ENCODE measurements around the gene ACOX2.
"Not testable (repeated sequence)": the region's sequence is repeated elsewhere in the genome, so short reads cannot be mapped to it uniquely, and the experiment has no call there.

ACOX2 gene

GRCh38 chr3:58535531-58536500 lies 1.2 kb downstream of the ACOX2 start:
- DNase-seq (ENCODE audit: low read depth, low spot score): no peak

- DNase-seq (ENCODE audit: low read depth, low spot score): no peak
Observed at GRCh38 chr3:58534592-58535494, 2.1 kb downstream of the ACOX2 start.

DNA sequence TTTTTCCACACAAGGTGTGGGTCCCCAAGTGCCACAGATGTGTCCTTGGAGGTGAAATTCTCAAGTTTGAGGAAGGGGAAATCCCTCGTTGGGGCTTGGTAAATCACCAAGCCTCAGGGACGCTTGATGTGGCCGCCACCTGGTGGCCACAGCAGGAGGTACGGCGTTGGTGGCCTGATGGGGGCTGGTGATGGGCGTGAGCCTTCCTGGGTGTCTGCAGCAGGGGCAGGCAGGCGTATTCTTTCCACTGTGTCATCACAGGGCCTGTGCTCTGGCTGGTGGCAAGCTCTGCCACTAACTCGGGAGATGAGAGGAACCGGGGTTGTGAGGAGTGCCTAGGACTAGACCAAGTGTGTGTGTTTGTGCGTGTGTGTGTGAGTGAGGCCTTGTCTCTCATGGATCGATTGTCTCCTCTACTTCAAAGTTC lies 4.2 kb downstream of the ACOX2 start:
- no peak for DNase-seq (ENCODE audit: low read depth, low spot score)

DNA sequence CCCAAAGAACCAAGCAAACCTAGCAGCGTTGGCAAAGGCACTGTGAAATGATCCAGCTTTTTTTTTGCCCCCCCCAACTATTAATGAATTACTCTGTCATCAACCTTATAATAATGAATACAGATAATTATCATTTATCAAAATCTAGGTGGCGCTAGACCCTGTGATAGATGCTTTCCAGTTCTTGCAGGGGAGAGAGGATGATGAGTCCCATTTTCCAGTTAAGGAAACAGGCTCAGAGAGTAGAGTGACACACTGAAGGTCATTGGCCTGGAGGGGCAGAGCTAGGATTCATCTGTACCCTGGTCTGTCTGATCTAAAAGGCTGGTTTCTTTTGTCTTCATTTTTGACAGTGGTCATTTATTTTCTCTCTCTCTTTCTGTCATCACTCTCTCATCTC lies 5.0 kb downstream of the ACOX2 start:
- DNase-seq (ENCODE audit: low read depth, low spot score): no peak

DNA sequence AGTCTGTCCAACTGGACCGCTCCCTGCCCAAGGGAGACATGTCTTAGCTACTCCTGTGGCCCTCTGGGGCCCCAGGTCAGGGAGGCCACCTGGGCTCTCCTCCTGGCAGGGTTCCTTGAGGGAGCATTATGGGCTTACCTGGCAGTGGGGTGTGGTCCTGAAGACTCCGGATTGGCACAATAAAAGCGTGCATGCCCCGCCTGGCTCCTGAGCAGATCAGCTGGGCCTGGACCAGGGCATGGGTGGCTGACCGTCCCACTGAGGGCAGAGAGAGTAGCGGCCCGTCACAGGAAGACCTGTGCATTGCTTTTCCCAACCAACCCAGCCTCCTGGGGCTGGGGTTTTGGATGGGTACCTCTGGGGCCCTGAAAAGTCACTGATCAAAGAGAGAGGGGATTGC lies 5.4 kb downstream of the ACOX2 start:
- no peak for DNase-seq (ENCODE audit: low read depth, low spot score)

- no peak for DNase-seq (ENCODE audit: low read depth, low spot score)
Observed at GRCh38 chr3:58530354-58530865, 6.6 kb downstream of the ACOX2 start.

GRCh38 chr3:58529516-58530353 lies 7.3 kb downstream of the ACOX2 start:
- no peak for DNase-seq (ENCODE audit: low read depth, low spot score)

DNA sequence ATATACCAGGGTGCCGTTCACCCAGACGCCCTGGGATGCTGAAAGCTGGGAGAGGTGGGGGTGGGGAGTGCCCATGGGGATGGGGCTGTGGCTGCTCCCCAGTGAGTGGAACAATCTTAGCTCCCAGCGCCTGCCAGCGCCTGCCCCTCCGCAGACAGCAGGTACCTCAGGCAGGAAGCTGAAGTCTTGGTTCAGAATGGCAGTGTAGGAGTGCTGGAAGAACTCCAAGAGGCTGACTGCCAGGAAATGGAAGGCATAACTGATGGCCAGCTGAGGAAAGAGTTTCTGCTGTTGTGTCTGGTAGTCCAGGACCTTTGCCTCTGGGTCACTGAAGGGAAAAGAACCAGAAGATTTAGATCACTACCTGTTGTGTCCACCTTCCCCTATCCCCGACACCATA lies 8.4 kb downstream of the ACOX2 start:
- DNase-seq (ENCODE audit: low read depth, low spot score): no peak

GRCh38 chr3:58527440-58527839 lies 9.6 kb downstream of the ACOX2 start:
- not testable (repeated sequence) for DNase-seq (ENCODE audit: low read depth, low spot score)

DNA sequence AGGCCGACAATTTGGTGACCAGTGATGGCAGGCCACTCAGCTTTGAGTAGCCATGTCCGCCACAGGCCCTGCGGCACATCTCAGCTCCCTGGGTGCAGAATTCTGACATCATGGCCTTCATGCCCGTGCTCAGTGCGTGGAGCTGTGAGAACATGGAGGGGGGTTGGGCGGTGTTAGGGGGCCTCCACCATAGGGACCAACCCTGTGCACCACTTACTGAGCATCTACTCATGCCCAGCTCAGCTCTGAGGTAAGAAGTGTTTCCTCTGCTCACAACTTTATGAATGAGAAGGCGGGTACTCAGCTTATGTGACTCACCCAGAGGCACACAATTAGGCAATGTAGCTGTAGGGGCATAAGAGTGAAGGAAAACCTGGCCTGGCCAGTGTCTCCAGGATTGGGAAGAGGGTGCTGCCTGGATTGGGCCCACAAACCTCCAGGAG lies 10.5 kb downstream of the ACOX2 start:
- DNase-seq (ENCODE audit: low read depth, low spot score): no peak

DNA sequence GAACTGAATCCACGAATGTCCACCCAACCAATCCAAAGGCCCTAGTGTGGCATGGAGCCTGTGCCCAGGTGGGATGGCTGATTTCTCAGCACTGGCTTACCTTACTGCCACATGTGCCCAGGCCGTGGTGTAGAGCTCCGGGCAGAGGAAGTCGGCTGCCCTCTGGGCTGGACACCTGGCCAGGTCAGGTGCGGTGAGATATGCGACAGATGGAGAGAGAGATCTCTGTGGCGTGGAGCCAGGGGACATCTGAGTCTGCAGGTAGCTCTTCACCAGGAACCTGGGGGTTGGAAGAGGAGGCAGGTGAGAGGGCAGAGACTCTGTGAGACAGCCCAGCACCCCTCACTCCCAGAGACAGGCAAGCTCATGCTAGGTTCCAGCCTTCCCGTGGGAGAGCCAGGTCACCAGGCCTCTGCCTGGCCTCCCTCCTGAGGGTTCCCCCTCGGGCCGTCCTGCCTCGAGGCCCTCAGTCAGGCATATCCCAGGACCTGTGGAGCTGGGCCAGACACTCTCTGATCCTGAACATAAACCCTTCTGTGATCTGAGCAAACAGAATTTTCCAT lies 12.6 kb downstream of the ACOX2 start:
- DNase-seq (ENCODE audit: low read depth, low spot score): no peak

- DNase-seq (ENCODE audit: low read depth, low spot score): no peak
Observed at GRCh38 chr3:58522759-58523425, 14.1 kb downstream of the ACOX2 start.

DNA sequence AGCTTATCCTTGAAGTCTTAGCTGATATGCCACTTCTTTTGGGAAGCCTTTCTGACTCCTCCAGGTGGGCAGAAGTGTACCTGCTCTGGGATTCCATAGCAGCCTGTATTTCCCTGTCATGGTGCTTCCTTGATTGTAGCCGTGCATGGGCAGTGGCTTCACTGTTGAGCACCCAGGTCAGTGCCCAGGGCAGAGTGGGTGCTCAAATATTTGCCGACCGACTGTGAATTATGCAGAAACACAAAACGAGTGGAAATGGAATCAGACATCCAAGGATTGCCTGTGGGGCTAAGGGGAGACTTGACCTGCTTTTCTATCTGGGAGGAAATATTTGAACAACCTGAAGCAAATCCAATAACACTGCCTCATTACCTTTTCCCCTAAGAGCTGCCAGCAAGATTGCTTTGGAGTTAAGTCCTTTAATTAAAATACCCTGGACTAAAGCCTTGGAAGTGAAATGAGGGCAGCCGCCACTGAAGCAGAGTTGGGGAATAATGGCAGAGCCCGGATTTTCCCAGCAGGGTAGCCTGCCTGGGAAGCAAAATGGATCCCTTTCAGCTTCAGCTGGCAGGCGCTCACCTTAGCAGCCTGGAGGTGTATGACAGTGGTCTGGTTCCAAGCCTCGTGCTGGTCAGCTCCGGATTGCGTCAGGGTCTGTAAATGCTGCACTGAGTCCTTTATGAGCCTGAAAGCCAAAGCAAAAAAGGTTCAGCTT lies 14.9 kb downstream of the ACOX2 start:
- DNase-seq (ENCODE audit: low read depth, low spot score): no peak

- no peak for DNase-seq (ENCODE audit: low read depth, low spot score)
Observed at GRCh38 chr3:58521336-58521670, 15.7 kb downstream of the ACOX2 start.

- DNase-seq (ENCODE audit: low read depth, low spot score): no peak
Observed at GRCh38 chr3:58520403-58521335, 16.3 kb downstream of the ACOX2 start.

DNA sequence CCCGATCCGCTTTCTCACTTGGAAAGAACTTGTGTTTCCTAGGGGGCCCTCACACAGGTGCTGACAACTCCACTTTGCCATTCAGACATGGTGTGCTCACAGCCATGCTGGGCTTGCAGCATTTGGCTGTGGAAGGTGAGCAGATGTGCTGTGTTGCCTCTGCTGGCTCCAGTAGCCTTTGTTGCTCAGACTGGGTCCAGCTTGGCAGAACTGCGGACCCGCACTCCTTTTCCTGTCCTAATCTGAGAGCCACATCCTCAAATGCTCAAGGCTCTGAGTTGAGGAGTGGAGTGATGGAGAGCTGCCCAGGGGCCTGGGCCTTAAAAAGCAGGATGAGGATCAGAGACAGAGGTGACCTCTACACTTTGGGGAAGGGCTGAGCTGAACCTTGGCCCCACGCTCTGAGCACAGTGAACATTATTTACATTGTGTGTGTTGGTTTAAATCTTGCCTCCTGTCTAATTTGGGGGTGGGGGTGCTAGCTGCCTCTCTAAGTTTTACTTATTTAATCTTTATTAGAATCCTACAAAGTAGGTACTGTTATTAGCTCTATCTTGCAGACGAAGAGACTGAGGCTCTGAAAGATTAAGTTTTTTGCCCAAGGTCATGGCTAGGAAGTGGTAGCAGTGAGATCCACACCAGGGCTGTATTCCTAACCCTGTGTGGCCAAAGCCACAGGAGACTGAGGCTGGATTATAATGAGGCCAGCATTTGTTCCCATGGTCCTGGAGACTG lies 17.2 kb downstream of the ACOX2 start:
- no peak for DNase-seq (ENCODE audit: low read depth, low spot score)

- DNase-seq (ENCODE audit: low read depth, low spot score): no peak
Observed at GRCh38 chr3:58518291-58518789, 18.6 kb downstream of the ACOX2 start.

DNA sequence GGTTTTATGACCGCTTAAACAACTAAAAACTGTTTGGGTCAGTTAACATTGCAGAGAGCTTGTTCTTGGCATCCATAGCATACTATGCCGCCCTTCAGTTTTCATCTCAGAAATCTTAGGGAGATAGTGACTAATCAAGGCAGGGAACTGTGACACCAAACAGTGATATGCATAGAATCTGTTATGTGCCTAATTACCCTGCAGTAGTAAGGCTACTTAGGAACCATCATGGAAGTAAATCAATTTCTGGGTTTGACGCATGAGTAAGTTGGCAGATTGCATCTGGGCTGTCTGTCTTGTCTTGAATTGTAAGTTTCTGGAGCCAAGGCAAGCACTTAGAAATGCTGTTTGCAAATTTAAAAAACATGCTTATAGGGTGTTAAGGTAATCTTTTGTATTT lies 22.6 kb downstream of the ACOX2 start:
- DNase-seq (ENCODE audit: low read depth, low spot score): no peak

Data from iPS DF 19.7 (cell line).